Cardiac fibroblast (primary cell): Measurements from ENCODE around the gene EXD3.

Experiments
- DNase-seq, 2 donors: peaks; one replicate each; pipeline versions ENCODE4 v3.0.0 to v3.0.0-alpha.2; 2010; ENCODE audit warnings: low read depth in 2 of 2
- H3K4me3 ChIP-seq, 2 donors: replicated peaks in 1 of 2; 1 replicate in 1 of 2; 2 replicates in 1 of 2; pipeline ENCODE4 v1.5.1; 2011; ENCODE audit warnings: low read depth in 2 of 2, low read length in 2 of 2, mild to moderate bottlenecking in 2 of 2, moderate library complexity in 1 of 2
- TF ChIP-seq, protein P1 (sequence below): IDR thresholded peaks from one replicate; pipeline ENCODE4 v1.5.1; 2011; ENCODE audit warnings: low read depth, mild to moderate bottlenecking, low read length, inconsistent platforms

Gene EXD3

DNA sequence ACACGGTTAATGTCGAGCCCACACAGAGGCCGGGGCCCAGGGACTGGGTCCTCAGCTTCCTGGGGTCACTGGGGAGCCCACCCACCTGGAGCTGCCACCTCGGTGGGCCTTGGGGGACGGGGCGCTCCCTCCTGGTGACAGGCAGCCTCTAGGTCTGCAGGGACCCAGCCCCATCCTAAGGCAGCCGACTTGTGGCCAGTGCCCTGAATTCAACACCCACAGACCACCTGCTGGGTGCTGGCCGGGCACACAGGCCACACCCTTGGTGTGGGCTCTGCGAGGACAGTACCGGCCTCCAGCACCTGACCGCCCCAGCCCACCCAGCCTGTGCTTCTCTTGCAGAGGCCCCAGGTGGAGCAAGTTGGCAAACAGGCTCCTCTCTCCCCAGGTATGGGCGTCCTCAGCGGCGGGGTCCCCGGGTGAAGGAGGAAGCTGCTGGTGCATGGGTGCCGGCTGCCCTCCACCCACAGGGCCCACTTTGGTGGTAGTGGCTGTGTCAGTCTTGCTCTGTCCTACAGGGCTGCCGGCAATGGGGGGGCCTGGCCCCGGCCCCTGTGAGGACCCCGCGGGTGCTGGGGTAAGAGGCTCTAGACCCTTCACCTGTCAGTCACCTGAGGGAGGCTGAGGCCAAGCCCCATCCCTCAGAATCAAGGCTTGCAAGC, 9.9 kb upstream of the EXD3 start:
- no peak for DNase-seq
- TF ChIP-seq, protein P1, sequence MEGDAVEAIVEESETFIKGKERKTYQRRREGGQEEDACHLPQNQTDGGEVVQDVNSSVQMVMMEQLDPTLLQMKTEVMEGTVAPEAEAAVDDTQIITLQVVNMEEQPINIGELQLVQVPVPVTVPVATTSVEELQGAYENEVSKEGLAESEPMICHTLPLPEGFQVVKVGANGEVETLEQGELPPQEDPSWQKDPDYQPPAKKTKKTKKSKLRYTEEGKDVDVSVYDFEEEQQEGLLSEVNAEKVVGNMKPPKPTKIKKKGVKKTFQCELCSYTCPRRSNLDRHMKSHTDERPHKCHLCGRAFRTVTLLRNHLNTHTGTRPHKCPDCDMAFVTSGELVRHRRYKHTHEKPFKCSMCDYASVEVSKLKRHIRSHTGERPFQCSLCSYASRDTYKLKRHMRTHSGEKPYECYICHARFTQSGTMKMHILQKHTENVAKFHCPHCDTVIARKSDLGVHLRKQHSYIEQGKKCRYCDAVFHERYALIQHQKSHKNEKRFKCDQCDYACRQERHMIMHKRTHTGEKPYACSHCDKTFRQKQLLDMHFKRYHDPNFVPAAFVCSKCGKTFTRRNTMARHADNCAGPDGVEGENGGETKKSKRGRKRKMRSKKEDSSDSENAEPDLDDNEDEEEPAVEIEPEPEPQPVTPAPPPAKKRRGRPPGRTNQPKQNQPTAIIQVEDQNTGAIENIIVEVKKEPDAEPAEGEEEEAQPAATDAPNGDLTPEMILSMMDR = no peak
- H3K4me3 ChIP-seq = no peak overlapping the region

- no peak for DNase-seq
- H3K4me3 ChIP-seq = no peak overlapping the region
- TF ChIP-seq, protein P1 = no peak
These were observed 8.5 kb upstream of the EXD3 start for GRCh38 chr9:137431416-137431931.

GRCh38 chr9:137430723-137431415, 7.9 kb upstream of the EXD3 start:
- no peak for DNase-seq
- TF ChIP-seq, protein P1 = no peak
- H3K4me3 ChIP-seq = no peak overlapping the region

GRCh38 chr9:137429974-137430722, 7.2 kb upstream of the EXD3 start:
- TF ChIP-seq, protein P1 = no peak
- no peak for DNase-seq
- no peak overlapping the region for H3K4me3 ChIP-seq

DNA sequence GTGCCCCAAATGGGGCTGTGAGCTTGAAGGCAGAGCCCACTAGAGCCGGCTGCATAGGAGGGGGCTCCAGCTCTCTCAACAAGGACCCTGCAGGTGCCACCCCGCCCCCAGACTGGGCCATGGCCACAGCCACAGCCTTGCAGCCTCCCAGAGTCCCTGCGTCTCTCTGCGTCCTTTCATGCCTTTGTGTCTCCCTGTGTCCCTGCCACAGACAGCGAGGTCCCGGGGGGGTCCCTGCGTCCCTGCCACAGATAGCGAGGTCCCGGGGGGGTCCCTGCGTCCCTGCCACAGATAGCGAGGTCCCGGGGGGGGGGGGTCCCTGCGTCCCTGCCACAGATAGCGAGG, 6.6 kb upstream of the EXD3 start:
- DNase-seq = no peak
- TF ChIP-seq, protein P1 = no peak
- no peak overlapping the region for H3K4me3 ChIP-seq

GRCh38 chr9:137428841-137429545, 6.0 kb upstream of the EXD3 start:
- DNase-seq = no peak
- H3K4me3 ChIP-seq = no peak overlapping the region
- TF ChIP-seq, protein P1 = no peak
